Measurements from ENCODE around the gene TNFRSF9.

- TF ChIP-seq HNRNPH1 (optimal IDR thresholded peaks at IDR 0.05; ENCODE audit: low read depth, low read length) (no peak), SMAD4 (CRISPR knock-in tag; conservative IDR thresholded peaks at IDR 0.05) (no peak), FOXP4 (CRISPR knock-in tag; IDR thresholded peaks at IDR 0.05; ENCODE audit: borderline replicate concordance) (no peak), ZFP91 (CRISPR knock-in tag; IDR thresholded peaks at IDR 0.05) (no peak), SMAD3 (CRISPR knock-in tag; conservative IDR thresholded peaks at IDR 0.05) (no peak), RAD51 (IDR thresholded peaks at IDR 0.05; ENCODE audit: borderline replicate concordance, low read depth) (no peak), KDM4B (IDR thresholded peaks at IDR 0.05; ENCODE audit: borderline replicate concordance in 2 of 2, low read depth in 1 of 2) (no peak), ZBTB43 (CRISPR knock-in tag; IDR thresholded peaks at IDR 0.05) (no peak), EP300 (IDR thresholded peaks at IDR 0.05; ENCODE audit: low read length) (no peak), ZKSCAN8 (CRISPR knock-in tag; IDR thresholded peaks at IDR 0.05) (no peak), JUNB (CRISPR knock-in tag; conservative IDR thresholded peaks at IDR 0.05) (no peak), FOXK2 (conservative IDR thresholded peaks at IDR 0.05 in 1 of 2, IDR thresholded peaks at IDR 0.05 in 1 of 2; ENCODE audit: low read depth in 2 of 2) (no peak), SRF (CRISPR knock-in tag; IDR thresholded peaks at IDR 0.05) (no peak), MAFF (IDR thresholded peaks at IDR 0.05; ENCODE audit: low read length) (no peak)
Observed at GRCh38 chr1:7971024-7971423, 30.4 kb upstream of the TNFRSF9 start.

All from K562 (cell line).